Measurements from ENCODE around the gene ODAD3. TPM values are rescaled to one million over a fixed set of nuclear protein-coding genes. Genes with fewer than 3 reads are reported as not detected.

The ODAD3 gene
- total RNA-seq, 1 donor, result under 0.01 TPM

DNA sequence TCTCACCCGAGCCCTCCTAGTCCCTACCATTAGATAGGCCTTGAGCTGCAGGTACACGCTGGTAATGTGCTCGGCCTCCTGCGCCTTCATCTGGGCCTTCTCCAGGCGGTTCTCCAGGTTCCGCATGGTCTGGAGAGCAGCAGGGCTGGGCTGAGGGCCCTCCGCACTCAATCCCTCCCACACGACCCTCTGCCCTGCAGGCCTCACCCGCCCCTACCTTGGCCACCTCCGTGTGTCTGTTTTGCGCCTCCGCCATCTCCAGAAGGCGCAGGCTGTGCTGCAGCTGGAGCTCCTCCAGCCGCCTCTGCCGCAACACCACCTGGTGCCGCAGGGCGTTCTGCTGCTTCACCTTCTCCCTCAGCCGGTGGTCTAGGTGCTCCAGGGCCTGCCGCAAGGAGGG is 8.3 kb downstream of the ODAD3 start:
- peak; percentile 52 for DNase-seq (ENCODE audit: insufficient read length, low spot score, missing footprints)
- Histone ChIP-seq H3K27ac (ENCODE audit: low read depth, low read length) (no peak overlapping the region), H3K4me3 (ENCODE audit: insufficient read depth, low read length) (no peak overlapping the region), H3K36me3 (ENCODE audit: insufficient read depth, low read length) (no peaks in the 10 kb centered on the region), H3K4me1 (ENCODE audit: insufficient read depth, low read length) (no peaks in the 10 kb centered on the region), H3K9me3 (ENCODE audit: low read depth, low read length) (no peaks in the 10 kb centered on the region), H3K79me2 (ENCODE audit: insufficient read depth, low read length) (no peaks in the 10 kb centered on the region), H3K4me2 (ENCODE audit: insufficient read depth, low read length) (no peak overlapping the region), H2AFZ (ENCODE audit: low read length) (no peak overlapping the region), H4K20me1 (ENCODE audit: insufficient read depth, low read length) (no peaks in the 10 kb centered on the region), H3K27me3 (ENCODE audit: insufficient read depth, low read length) (peaks cover 14% of the 10 kb centered on the region)
- TF ChIP-seq, protein P1, sequence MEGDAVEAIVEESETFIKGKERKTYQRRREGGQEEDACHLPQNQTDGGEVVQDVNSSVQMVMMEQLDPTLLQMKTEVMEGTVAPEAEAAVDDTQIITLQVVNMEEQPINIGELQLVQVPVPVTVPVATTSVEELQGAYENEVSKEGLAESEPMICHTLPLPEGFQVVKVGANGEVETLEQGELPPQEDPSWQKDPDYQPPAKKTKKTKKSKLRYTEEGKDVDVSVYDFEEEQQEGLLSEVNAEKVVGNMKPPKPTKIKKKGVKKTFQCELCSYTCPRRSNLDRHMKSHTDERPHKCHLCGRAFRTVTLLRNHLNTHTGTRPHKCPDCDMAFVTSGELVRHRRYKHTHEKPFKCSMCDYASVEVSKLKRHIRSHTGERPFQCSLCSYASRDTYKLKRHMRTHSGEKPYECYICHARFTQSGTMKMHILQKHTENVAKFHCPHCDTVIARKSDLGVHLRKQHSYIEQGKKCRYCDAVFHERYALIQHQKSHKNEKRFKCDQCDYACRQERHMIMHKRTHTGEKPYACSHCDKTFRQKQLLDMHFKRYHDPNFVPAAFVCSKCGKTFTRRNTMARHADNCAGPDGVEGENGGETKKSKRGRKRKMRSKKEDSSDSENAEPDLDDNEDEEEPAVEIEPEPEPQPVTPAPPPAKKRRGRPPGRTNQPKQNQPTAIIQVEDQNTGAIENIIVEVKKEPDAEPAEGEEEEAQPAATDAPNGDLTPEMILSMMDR (IDR thresholded peaks at IDR 0.05; ENCODE audit: extremely low read depth, low read depth, low read length), result no peak

DNA sequence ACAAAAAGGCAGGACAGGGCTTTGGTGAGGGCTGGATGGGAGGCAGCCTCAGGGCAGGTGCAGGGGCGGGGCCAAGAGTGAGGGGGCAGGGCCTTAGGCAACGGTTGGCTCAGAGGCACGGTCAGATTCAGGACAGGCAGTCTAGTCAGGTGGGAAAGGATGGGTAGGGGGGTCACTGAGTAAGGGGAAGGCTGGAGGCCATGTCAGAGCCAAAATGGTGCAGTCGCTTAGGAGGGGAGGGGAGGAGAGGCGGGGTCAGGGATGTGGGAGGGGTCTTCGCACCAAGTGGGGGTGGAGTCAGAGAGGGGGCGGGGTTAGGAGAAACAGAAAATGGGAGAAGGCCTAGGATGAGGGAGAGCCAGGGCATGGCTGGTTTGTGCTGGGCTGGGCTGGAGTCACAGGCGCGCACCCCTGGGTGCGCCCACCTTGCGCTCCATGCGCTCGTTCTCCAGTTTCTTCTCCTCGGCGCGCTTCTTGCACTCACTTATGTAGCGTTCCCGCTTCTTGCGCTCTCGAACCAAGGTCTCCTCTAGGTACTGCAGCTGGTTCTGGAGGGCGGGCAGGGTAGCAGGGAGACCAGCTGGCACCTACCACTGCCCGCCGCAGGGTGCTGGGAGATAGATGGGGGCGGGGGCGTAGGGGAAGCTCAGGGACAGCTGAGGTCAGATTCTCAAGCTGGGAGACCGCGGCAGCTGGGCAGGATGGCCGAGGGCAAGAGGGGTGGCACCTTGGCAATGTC is 9.0 kb downstream of the ODAD3 start:
- TF ChIP-seq, protein P1 (IDR thresholded peaks at IDR 0.05; ENCODE audit: extremely low read depth, low read depth, low read length), result no peak
- Histone ChIP-seq H3K27ac (ENCODE audit: low read depth, low read length) (no peak overlapping the region), H3K4me3 (ENCODE audit: insufficient read depth, low read length) (no peak overlapping the region), H3K36me3 (ENCODE audit: insufficient read depth, low read length) (no peaks in the 10 kb centered on the region), H4K20me1 (ENCODE audit: insufficient read depth, low read length) (no peaks in the 10 kb centered on the region), H3K4me1 (ENCODE audit: insufficient read depth, low read length) (no peaks in the 10 kb centered on the region), H3K9me3 (ENCODE audit: low read depth, low read length) (no peaks in the 10 kb centered on the region), H3K4me2 (ENCODE audit: insufficient read depth, low read length) (no peak overlapping the region), H3K27me3 (ENCODE audit: insufficient read depth, low read length) (peaks cover 14% of the 10 kb centered on the region), H2AFZ (ENCODE audit: low read length) (no peak overlapping the region), H3K79me2 (ENCODE audit: insufficient read depth, low read length) (no peaks in the 10 kb centered on the region)
- DNase-seq (ENCODE audit: insufficient read length, low spot score, missing footprints), result peak; percentile 31

DNA sequence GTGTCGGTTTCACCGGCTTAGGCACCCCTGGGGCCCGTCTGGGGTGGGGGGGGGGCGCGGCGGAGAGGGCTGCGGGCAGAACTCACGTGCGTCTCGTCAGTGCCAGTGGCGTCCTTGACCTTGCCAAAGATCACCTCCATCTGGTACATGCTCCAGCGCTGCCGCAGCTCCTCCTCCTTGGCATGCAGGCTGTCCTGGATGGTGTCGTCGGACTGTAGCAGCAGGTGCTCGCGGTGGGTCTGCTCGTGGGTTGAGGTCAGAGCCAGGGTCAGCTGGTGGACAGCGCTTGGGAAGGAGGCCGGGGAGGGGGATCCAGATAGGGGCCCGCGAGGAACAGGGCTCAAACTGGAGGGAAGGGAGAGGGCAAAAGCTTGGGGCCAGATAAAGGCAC is 11.1 kb downstream of the ODAD3 start:
- no peaks in the 10 kb centered on the region for H3K36me3 ChIP-seq (ENCODE audit: insufficient read depth, low read length)
- peaks cover 14% of the 10 kb centered on the region for H3K27me3 ChIP-seq (ENCODE audit: insufficient read depth, low read length)
- H3K4me2 ChIP-seq (ENCODE audit: insufficient read depth, low read length), result no peak overlapping the region
- no peaks in the 10 kb centered on the region for H4K20me1 ChIP-seq (ENCODE audit: insufficient read depth, low read length)
- H3K9me3 ChIP-seq (ENCODE audit: low read depth, low read length), result no peaks in the 10 kb centered on the region
- DNase-seq (ENCODE audit: insufficient read length, low spot score, missing footprints), result peak; percentile 92
- H3K4me1 ChIP-seq (ENCODE audit: insufficient read depth, low read length), result peaks cover 4% of the 10 kb centered on the region
- TF ChIP-seq, protein P1 (IDR thresholded peaks at IDR 0.05; ENCODE audit: extremely low read depth, low read depth, low read length), result no peak
- no peak overlapping the region for H2AFZ ChIP-seq (ENCODE audit: low read length)
- no peaks in the 10 kb centered on the region for H3K79me2 ChIP-seq (ENCODE audit: insufficient read depth, low read length)
- H3K4me3 ChIP-seq (ENCODE audit: insufficient read depth, low read length), result no peak overlapping the region
- no peak overlapping the region for H3K27ac ChIP-seq (ENCODE audit: low read depth, low read length)

DNA sequence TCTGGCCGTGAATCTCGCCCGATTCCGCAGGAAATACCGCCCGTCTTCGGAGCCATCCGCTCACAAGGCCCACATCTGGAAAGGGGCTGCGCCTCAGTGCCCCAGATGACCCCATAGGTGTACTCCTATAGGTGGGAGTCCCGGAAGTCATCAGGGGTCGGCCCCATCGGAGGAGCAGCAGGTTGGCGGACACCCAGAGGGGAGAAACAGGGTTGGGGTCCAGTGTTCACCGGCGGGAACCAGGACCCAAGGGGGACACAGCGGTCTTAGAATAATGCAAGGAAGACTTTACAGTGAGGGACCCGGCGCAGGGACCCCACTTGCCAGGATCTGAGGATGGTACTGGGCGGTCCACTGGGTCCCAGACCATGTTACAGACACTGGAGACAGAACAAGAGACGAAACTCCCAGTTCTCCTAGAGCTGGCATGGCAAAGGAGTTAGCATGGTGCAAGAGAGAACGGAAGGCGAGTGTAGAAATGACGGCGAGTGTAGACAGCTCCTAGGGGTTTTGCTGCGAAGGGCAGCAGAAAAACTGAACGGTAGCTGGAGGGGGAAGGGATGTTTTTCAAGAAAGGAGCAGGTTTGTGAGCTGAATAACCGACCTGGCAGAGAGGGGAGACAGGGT is 11.6 kb downstream of the ODAD3 start:
- peak; percentile 83 for DNase-seq (ENCODE audit: insufficient read length, low spot score, missing footprints)
- no peaks in the 10 kb centered on the region for H3K79me2 ChIP-seq (ENCODE audit: insufficient read depth, low read length)
- no peaks in the 10 kb centered on the region for H3K9me3 ChIP-seq (ENCODE audit: low read depth, low read length)
- peaks cover 7% of the 10 kb centered on the region for H3K4me1 ChIP-seq (ENCODE audit: insufficient read depth, low read length)
- H3K36me3 ChIP-seq (ENCODE audit: insufficient read depth, low read length), result no peaks in the 10 kb centered on the region
- no peak overlapping the region for H3K27ac ChIP-seq (ENCODE audit: low read depth, low read length)
- H4K20me1 ChIP-seq (ENCODE audit: insufficient read depth, low read length), result no peaks in the 10 kb centered on the region
- H3K4me2 ChIP-seq (ENCODE audit: insufficient read depth, low read length), result no peak overlapping the region
- H3K27me3 ChIP-seq (ENCODE audit: insufficient read depth, low read length), result peaks cover 14% of the 10 kb centered on the region
- H2AFZ ChIP-seq (ENCODE audit: low read length), result no peak overlapping the region
- no peak overlapping the region for H3K4me3 ChIP-seq (ENCODE audit: insufficient read depth, low read length)
- TF ChIP-seq, protein P1 (IDR thresholded peaks at IDR 0.05; ENCODE audit: extremely low read depth, low read depth, low read length), result no peak
